Epithelial cell of proximal tubule (primary cell): ENCODE data around the gene FSTL4. TPM values are rescaled to one million over a fixed set of nuclear protein-coding genes. Genes with fewer than 3 reads are reported as not detected.

Source experiments
- DNase-seq: peaks from one replicate; pipeline ENCODE4 v3.0.0-alpha.2; 2011; ENCODE audit warnings: low read depth
- H3K4me3 ChIP-seq: 2 replicates; pipeline ENCODE4 v1.5.1; 2011; ENCODE audit warnings: low read depth, mild to moderate bottlenecking, low read length
- CTCF ChIP-seq: conservative IDR thresholded peaks from 2 replicates; pipeline ENCODE4 v1.5.1; 2012; ENCODE audit warnings: low read depth, mild to moderate bottlenecking, low read length
- total RNA-seq: library from RNA; depleted of rRNA; stranded (reverse); fragments of >200 nt; gene quantifications from 2 replicates; pipeline ENCODE4 v1.2.3, GENCODE V29; 2015

The FSTL4 gene
- total RNA-seq, 1 donor from 2014 or later, result not detected

DNA sequence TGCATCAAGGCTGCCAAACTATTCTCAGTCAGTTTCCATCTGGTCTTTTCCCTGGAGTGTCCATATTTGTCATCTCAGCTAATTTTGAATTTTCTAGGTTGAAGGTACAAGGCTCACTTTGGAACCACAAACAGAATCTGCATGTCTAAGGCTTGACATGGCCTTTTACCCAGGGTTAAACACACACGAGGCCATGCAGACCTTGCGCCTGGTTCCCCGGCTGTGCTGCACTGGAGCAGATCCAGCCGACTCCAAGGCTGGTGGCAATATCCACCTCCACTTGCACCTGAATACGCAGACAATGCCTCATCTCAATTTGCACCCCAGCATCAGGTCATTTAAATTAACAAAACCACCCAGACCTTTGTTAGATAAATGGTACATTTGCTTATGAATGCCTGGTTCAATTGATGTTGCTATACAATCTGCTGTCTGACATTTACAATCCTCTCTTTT is 284.4 kb downstream of the FSTL4 start:
- H3K4me3 ChIP-seq, result no peak overlapping the region
- TF ChIP-seq CTCF, result no peak
- DNase-seq, result no peak

DNA sequence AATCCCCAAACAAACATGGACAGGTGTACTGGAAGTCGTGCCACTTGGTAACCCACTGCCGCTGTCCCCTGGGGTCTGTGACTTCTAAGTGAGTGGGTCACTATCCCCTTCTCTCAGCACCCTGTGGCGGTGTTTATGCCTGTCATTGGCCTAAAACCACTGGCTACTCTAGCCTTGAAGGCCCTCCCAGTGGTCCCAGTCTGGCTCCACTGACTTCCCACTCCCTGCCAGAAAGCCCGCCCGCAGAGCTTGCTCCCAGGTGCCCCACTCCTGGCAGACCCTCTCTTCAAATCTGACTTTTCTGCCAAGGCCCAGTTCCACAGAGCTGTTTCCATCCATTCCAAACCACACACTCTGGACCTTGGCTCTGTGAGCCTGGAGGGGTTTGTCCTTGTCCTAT is 286.0 kb downstream of the FSTL4 start:
- TF ChIP-seq CTCF, result no peak
- H3K4me3 ChIP-seq, result no peak overlapping the region
- no peak for DNase-seq

DNA sequence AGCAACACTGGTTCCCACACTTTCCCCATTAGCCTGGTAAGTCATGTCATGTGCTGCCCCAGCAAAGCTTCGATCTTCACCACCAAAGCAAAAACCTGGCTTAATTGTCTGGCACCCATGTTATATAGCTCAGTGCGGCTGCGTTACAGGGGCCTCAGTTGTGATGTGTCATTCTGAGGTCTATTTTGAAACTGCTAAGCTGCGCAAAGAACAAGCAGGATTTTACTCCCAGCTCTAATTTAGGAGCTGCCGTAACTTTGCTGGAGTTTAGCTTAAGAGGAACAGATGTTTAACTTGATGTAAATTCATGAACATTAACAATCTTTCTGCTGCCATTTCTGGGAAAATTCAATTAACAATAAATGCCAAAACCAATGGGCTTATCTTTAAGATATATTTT is 286.5 kb downstream of the FSTL4 start:
- no peak for DNase-seq
- H3K4me3 ChIP-seq, result no peak overlapping the region
- no peak for TF ChIP-seq CTCF

- no peak overlapping the region for H3K4me3 ChIP-seq
- no peak for DNase-seq
- TF ChIP-seq CTCF, result no peak
Measured at GRCh38 chr5:133324926-133325325, 287.4 kb downstream of the FSTL4 start.

GRCh38 chr5:133323494-133324457 is 288.6 kb downstream of the FSTL4 start:
- no peak for TF ChIP-seq CTCF
- no peak overlapping the region for H3K4me3 ChIP-seq
- DNase-seq, result no peak

DNA sequence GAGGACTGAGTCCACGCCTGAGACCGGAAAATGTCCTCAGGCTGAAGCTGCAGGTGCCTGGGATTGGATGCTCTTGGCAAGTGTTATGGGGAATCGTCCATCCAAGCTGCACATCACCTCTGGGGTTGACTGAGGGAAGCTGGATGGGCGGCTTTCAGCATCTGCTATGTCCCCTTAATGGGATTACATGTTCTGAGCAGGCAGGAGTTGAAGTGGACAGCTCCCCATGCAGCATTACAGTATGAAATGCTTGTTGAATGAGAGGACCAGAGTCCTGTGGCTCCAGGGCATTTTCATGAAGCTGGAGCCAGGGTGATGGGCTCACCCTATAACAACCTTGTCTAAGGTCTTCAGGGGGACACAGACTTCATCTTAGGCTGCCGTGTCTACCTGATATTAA is 289.6 kb downstream of the FSTL4 start:
- no peak overlapping the region for H3K4me3 ChIP-seq
- no peak for TF ChIP-seq CTCF
- no peak for DNase-seq
